ENCODE data around the gene WDR6.

Gene WDR6

DNA sequence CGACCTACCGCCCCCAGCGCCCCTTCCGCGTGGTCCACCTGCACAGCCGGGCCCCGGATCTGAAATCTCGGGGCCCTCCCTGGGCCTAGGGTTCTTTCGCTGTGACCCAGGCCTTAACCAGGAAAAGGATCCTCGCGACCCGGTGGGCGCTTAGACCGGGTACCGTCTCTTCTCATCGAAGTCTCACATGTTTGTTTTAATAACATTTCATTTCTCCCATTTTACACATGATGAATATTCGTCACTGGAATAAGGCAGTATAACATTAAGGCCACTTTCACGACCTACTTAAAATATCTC lies 11.5 kb downstream of the WDR6 start:
- Histone ChIP-seq H3K4me1 (ENCODE audit: control insufficient read depth in 2 of 2, insufficient read depth in 1 of 2, low read depth in 1 of 2, low read length in 2 of 2) (peaks cover 22 to 23% of the 10 kb centered on the region in 2 donors), H3K23ac (ENCODE audit: low read depth, low read length, poor library complexity) (peak overlapping the region; percentile 97), H3K9me3 (replicated peaks in 1 of 2; ENCODE audit: control insufficient read depth in 2 of 2, insufficient read depth in 1 of 2, low read depth in 1 of 2, low read length in 2 of 2) (no peaks in the 10 kb centered on the region), H2BK12ac (ENCODE audit: low read length) (no peak overlapping the region), H3K27me3 (ENCODE audit: control insufficient read depth in 3 of 3, insufficient read depth in 3 of 3, low read depth in 1 of 3, low read length in 3 of 3) (no peaks in the 10 kb centered on the region), H3K4me2 (ENCODE audit: insufficient read depth, low read length, poor library complexity, severe bottlenecking) (peak overlapping the region; percentile 71), H3K4me3 (ENCODE audit: low read length in 2 of 2) (peak overlapping the region; percentile 91 to 98), H3K79me1 (ENCODE audit: low read depth, low read length) (peaks cover 25% of the 10 kb centered on the region), H4K91ac (ENCODE audit: low read depth, low read length, poor library complexity) (no peak overlapping the region), H2AFZ (ENCODE audit: low read length) (peak overlapping the region; percentile 92), H2BK5ac (ENCODE audit: low read length) (no peak overlapping the region), H3K4ac (ENCODE audit: low read length) (no peak overlapping the region), H3K36me3 (replicated peaks in 1 of 2; ENCODE audit: control insufficient read depth in 2 of 2, insufficient read depth in 2 of 2, low read length in 2 of 2) (peaks cover 38 to 48% of the 10 kb centered on the region in 2 donors), H3K27ac (replicated peaks; ENCODE audit: low read length) (peak overlapping the region; percentile 19), H2BK120ac (ENCODE audit: low read depth, low read length) (no peak overlapping the region), H3K18ac (ENCODE audit: low read length) (peak overlapping the region; percentile 20), H2BK15ac (ENCODE audit: low read length) (no peak overlapping the region), H3K9ac (ENCODE audit: low read depth, low read length, poor library complexity) (no peak overlapping the region), H3K14ac (ENCODE audit: low read length) (no peak overlapping the region), H2AK5ac (ENCODE audit: low read depth, low read length) (no peak overlapping the region), H4K8ac (ENCODE audit: low read depth, low read length) (no peak overlapping the region)
- no peak for DNase-seq (ENCODE audit: low spot score)
- no CpG with 5 or more reads among the region's 18 CpGs for WGBS, 2 donors (ENCODE audit: extremely low coverage in 2 of 2, insufficient read length in 2 of 2, insufficient replicate concordance in 1 of 2)

DNA sequence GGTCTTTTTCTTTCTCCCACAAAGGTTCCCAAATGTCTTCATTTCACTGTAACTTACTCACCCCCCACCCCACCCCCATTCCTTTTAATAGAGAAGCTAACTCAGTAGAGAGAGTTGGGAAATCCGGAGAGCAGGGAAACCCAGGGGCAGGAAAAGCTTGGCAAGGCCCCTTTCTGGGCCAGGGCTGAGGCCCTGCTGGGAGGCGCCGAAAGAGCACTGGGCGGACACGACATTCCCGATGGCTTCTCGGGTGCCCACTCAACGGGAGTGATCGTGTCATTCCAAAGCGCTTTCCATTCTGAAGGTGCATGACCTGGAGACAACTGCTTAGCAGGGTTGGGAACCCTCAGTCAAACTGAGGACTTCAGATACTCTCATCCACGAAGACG lies 12.7 kb downstream of the WDR6 start:
- H2BK120ac ChIP-seq (ENCODE audit: low read depth, low read length), result peak overlapping the region; percentile 56
- no peak overlapping the region for H4K8ac ChIP-seq (ENCODE audit: low read depth, low read length)
- H3K4ac ChIP-seq (ENCODE audit: low read length), result no peak overlapping the region
- H3K9ac ChIP-seq (ENCODE audit: low read depth, low read length, poor library complexity), result peak overlapping the region; percentile 86
- no peaks in the 10 kb centered on the region for H3K9me3 ChIP-seq (replicated peaks in 1 of 2; ENCODE audit: control insufficient read depth in 2 of 2, insufficient read depth in 1 of 2, low read depth in 1 of 2, low read length in 2 of 2)
- no peaks in the 10 kb centered on the region for H3K27me3 ChIP-seq (ENCODE audit: control insufficient read depth in 3 of 3, insufficient read depth in 3 of 3, low read depth in 1 of 3, low read length in 3 of 3)
- DNase-seq (ENCODE audit: low spot score), result no peak
- no peak overlapping the region for H3K14ac ChIP-seq (ENCODE audit: low read length)
- no peak overlapping the region for H3K27ac ChIP-seq (replicated peaks; ENCODE audit: low read length)
- H4K91ac ChIP-seq (ENCODE audit: low read depth, low read length, poor library complexity), result no peak overlapping the region
- H3K4me1 ChIP-seq (ENCODE audit: control insufficient read depth in 2 of 2, insufficient read depth in 1 of 2, low read depth in 1 of 2, low read length in 2 of 2), result peaks cover 22 to 23% of the 10 kb centered on the region in 2 donors
- H3K18ac ChIP-seq (ENCODE audit: low read length), result no peak overlapping the region
- peaks cover 36 to 48% of the 10 kb centered on the region in 2 donors for H3K36me3 ChIP-seq (replicated peaks in 1 of 2; ENCODE audit: control insufficient read depth in 2 of 2, insufficient read depth in 2 of 2, low read length in 2 of 2)
- H2BK15ac ChIP-seq (ENCODE audit: low read length), result no peak overlapping the region
- H3K23ac ChIP-seq (ENCODE audit: low read depth, low read length, poor library complexity), result peak overlapping the region; percentile 75
- H3K4me2 ChIP-seq (ENCODE audit: insufficient read depth, low read length, poor library complexity, severe bottlenecking), result peak overlapping the region; percentile 89
- no CpG with 5 or more reads among the region's 12 CpGs for WGBS, 2 donors (ENCODE audit: extremely low coverage in 2 of 2, insufficient read length in 2 of 2, insufficient replicate concordance in 1 of 2)
- no peak overlapping the region for H2BK5ac ChIP-seq (ENCODE audit: low read length)
- peaks cover 19% of the 10 kb centered on the region for H3K79me1 ChIP-seq (ENCODE audit: low read depth, low read length)
- H3K4me3 ChIP-seq (ENCODE audit: low read length in 2 of 2), result peak overlapping the region; percentile 92 to 97
- H2AFZ ChIP-seq (ENCODE audit: low read length), result no peak overlapping the region
- H2BK12ac ChIP-seq (ENCODE audit: low read length), result no peak overlapping the region
- H2AK5ac ChIP-seq (ENCODE audit: low read depth, low read length), result no peak overlapping the region

DNA sequence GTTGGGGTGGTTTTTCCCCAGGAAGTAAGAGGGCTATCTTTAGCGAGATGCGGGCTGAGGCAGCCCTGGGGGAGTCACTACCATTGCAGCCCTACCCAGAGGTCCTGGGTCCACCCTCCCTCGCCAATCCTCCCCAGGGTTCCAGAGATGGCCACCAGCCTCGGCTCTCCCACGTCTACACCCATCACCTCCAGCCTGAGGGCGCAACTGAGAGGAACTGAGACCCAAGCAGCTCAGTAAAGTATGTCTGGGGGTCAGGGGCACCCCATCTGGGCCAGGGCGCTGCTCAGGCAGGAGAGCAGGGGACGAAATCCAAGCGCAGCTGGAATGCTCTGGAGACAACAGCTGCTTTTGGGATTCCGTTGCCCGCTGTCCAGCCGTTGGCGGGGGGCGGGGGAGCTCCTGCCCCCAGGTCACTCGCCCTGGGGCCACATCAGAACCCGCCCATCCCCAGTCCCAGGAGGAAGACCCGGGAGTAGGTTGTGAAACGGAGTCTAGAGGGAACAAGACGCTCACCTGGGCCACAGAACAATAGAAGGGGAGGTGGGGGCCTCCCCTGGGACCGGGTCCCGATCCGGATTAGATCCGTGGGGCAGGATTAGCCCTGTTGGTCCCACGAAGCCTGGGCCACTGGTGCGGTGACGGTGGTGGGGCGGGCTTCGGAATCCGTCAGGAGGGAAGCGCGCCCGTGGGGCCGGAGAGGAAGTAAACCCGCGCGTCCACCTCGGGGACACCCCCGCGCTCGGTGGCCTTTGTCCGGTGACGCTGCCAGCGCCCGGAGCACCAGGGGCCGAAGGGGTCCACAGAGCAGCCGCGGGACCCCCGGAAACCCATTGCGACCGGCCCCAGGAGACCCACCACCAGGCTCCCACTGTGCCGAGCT lies 13.4 kb downstream of the WDR6 start:
- Histone ChIP-seq H3K4me2 (ENCODE audit: insufficient read depth, low read length, poor library complexity, severe bottlenecking) (peak overlapping the region; percentile 89), H3K27ac (replicated peaks; ENCODE audit: low read length) (peak overlapping the region; percentile 18), H3K36me3 (replicated peaks in 1 of 2; ENCODE audit: control insufficient read depth in 2 of 2, insufficient read depth in 2 of 2, low read length in 2 of 2) (peaks cover 36 to 48% of the 10 kb centered on the region in 2 donors), H3K18ac (ENCODE audit: low read length) (peak overlapping the region; percentile 53), H2AK5ac (ENCODE audit: low read depth, low read length) (peak overlapping the region; percentile 2), H4K8ac (ENCODE audit: low read depth, low read length) (no peak overlapping the region), H2BK12ac (ENCODE audit: low read length) (peak overlapping the region; percentile 96), H4K91ac (ENCODE audit: low read depth, low read length, poor library complexity) (peak overlapping the region; percentile 39), H3K9ac (ENCODE audit: low read depth, low read length, poor library complexity) (peak overlapping the region; percentile 95), H3K23ac (ENCODE audit: low read depth, low read length, poor library complexity) (peak overlapping the region; percentile 99), H3K27me3 (ENCODE audit: control insufficient read depth in 3 of 3, insufficient read depth in 3 of 3, low read depth in 1 of 3, low read length in 3 of 3) (no peaks in the 10 kb centered on the region), H3K14ac (ENCODE audit: low read length) (peak overlapping the region; percentile 61), H2BK15ac (ENCODE audit: low read length) (peak overlapping the region; percentile 55), H2BK120ac (ENCODE audit: low read depth, low read length) (peak overlapping the region; percentile 56), H3K79me1 (ENCODE audit: low read depth, low read length) (peaks cover 17% of the 10 kb centered on the region), H3K4ac (ENCODE audit: low read length) (no peak overlapping the region), H3K4me3 (ENCODE audit: low read length in 2 of 2) (peak overlapping the region; percentile 92 to 97), H3K9me3 (replicated peaks in 1 of 2; ENCODE audit: control insufficient read depth in 2 of 2, insufficient read depth in 1 of 2, low read depth in 1 of 2, low read length in 2 of 2) (no peaks in the 10 kb centered on the region), H2AFZ (ENCODE audit: low read length) (peak overlapping the region; percentile 92), H2BK5ac (ENCODE audit: low read length) (peak overlapping the region; percentile 2), H3K4me1 (ENCODE audit: control insufficient read depth in 2 of 2, insufficient read depth in 1 of 2, low read depth in 1 of 2, low read length in 2 of 2) (peaks cover 22 to 23% of the 10 kb centered on the region in 2 donors)
- DNase-seq (ENCODE audit: low spot score), result no peak
- no CpG with 5 or more reads among the region's 51 CpGs for WGBS, 2 donors (ENCODE audit: extremely low coverage in 2 of 2, insufficient read length in 2 of 2, insufficient replicate concordance in 1 of 2)

GRCh38 chr3:49021213-49021812 lies 14.1 kb downstream of the WDR6 start:
- Histone ChIP-seq H3K9ac (ENCODE audit: low read depth, low read length, poor library complexity) (peak overlapping the region; percentile 100), H3K18ac (ENCODE audit: low read length) (peak overlapping the region; percentile 99), H2BK5ac (ENCODE audit: low read length) (peak overlapping the region; percentile 99), H2BK120ac (ENCODE audit: low read depth, low read length) (peak overlapping the region; percentile 81), H3K4me3 (ENCODE audit: low read length in 2 of 2) (peak overlapping the region; percentile 93 to 97), H3K79me1 (ENCODE audit: low read depth, low read length) (peaks cover 14% of the 10 kb centered on the region), H3K14ac (ENCODE audit: low read length) (no peak overlapping the region), H2BK12ac (ENCODE audit: low read length) (no peak overlapping the region), H3K36me3 (replicated peaks in 1 of 2; ENCODE audit: control insufficient read depth in 2 of 2, insufficient read depth in 2 of 2, low read length in 2 of 2) (peaks cover 35 to 48% of the 10 kb centered on the region in 2 donors), H3K4me1 (ENCODE audit: control insufficient read depth in 2 of 2, insufficient read depth in 1 of 2, low read depth in 1 of 2, low read length in 2 of 2) (peaks cover 22 to 23% of the 10 kb centered on the region in 2 donors), H3K23ac (ENCODE audit: low read depth, low read length, poor library complexity) (peak overlapping the region; percentile 99), H2AK5ac (ENCODE audit: low read depth, low read length) (peak overlapping the region; percentile 2), H2BK15ac (ENCODE audit: low read length) (peak overlapping the region; percentile 55), H4K8ac (ENCODE audit: low read depth, low read length) (no peak overlapping the region), H3K9me3 (replicated peaks in 1 of 2; ENCODE audit: control insufficient read depth in 2 of 2, insufficient read depth in 1 of 2, low read depth in 1 of 2, low read length in 2 of 2) (no peaks in the 10 kb centered on the region), H2AFZ (ENCODE audit: low read length) (peak overlapping the region; percentile 92), H4K91ac (ENCODE audit: low read depth, low read length, poor library complexity) (peak overlapping the region; percentile 75), H3K27me3 (ENCODE audit: control insufficient read depth in 3 of 3, insufficient read depth in 3 of 3, low read depth in 1 of 3, low read length in 3 of 3) (no peaks in the 10 kb centered on the region), H3K4ac (ENCODE audit: low read length) (no peak overlapping the region), H3K27ac (replicated peaks; ENCODE audit: low read length) (peak overlapping the region; percentile 99), H3K4me2 (ENCODE audit: insufficient read depth, low read length, poor library complexity, severe bottlenecking) (peak overlapping the region; percentile 99)
- DNase-seq (ENCODE audit: low spot score), result peak; percentile 98
- WGBS, 2 donors (ENCODE audit: extremely low coverage in 2 of 2, insufficient read length in 2 of 2, insufficient replicate concordance in 1 of 2), result no CpG with 5 or more reads among the region's 60 CpGs
